Activated CD8-positive, alpha-beta T cell treated with anti-CD3 and anti-CD28 coated beads for 36 hours (primary cell): ENCODE results near the gene CCDC149. TPM values are rescaled to one million over a fixed set of nuclear protein-coding genes. Genes with fewer than 3 reads are reported as not detected.

Experiments
- ATAC-seq: fragments of 200-7000 bp; cut with Tn5 transposase; one replicate; pipeline ENCODE4 v1.10.0; 2021; ENCODE audit warnings: mild to moderate bottlenecking, moderate library complexity
- CTCF ChIA-PET: fragments of 350-600 bp; sonication (Branson Sonifier 250); formaldehyde crosslinking; loops from one replicate; lab custom pipeline; 2021; ENCODE audit warnings: antibody characterized with exemption; lab: Charles Lee
- POLR2A ChIA-PET: fragments of 350-600 bp; sonication (Branson Sonifier 250); formaldehyde crosslinking; loops from one replicate; lab custom pipeline; 2021; ENCODE audit warnings: antibody characterized with exemption; lab: Charles Lee
- DNase-seq: peaks from one replicate; pipeline ENCODE4 v3.0.0-alpha.2; 2020
- H3K27ac Mint-ChIP-seq: one replicate; pipeline ENCODE4 v1.8.0; 2021; ENCODE audit warnings: mild to moderate bottlenecking, mixed read lengths
- H3K27me3 Mint-ChIP-seq: one replicate; pipeline ENCODE4 v1.8.0; 2021; ENCODE audit warnings: mixed read lengths
- H3K36me3 Mint-ChIP-seq: one replicate; pipeline ENCODE4 v1.8.0; 2021; ENCODE audit warnings: low read depth, mixed read lengths
- H3K4me1 Mint-ChIP-seq: one replicate; pipeline ENCODE4 v1.8.0; 2021; ENCODE audit warnings: low read depth, mixed read lengths
- H3K4me3 Mint-ChIP-seq: one replicate; pipeline ENCODE4 v1.8.0; 2021; ENCODE audit warnings: mild to moderate bottlenecking, moderate library complexity, mixed read lengths
- H3K9me3 Mint-ChIP-seq: one replicate; pipeline ENCODE4 v1.8.0; 2021; ENCODE audit warnings: mixed read lengths
- CTCF ChIP-seq: fragments of 200-600 bp; IDR thresholded peaks from one replicate; pipeline ENCODE4 v1.8.0; 2022; ENCODE audit warnings: antibody characterized with exemption, mild to moderate bottlenecking
- intact Hi-C: fragments of 100-400 bp; cut with micrococcal nuclease; formaldehyde crosslinking; loops from one replicate; pipeline ENCODE4 v1.10.0; 2022
- total RNA-seq, 2 experiments: library from RNA; stranded (reverse); gene quantifications; one replicate each; pipeline ENCODE4 v1.2.3, GENCODE V29; 2021

The CCDC149 gene
- total RNA-seq, 2 experiments from 2014 or later = not detected

DNA sequence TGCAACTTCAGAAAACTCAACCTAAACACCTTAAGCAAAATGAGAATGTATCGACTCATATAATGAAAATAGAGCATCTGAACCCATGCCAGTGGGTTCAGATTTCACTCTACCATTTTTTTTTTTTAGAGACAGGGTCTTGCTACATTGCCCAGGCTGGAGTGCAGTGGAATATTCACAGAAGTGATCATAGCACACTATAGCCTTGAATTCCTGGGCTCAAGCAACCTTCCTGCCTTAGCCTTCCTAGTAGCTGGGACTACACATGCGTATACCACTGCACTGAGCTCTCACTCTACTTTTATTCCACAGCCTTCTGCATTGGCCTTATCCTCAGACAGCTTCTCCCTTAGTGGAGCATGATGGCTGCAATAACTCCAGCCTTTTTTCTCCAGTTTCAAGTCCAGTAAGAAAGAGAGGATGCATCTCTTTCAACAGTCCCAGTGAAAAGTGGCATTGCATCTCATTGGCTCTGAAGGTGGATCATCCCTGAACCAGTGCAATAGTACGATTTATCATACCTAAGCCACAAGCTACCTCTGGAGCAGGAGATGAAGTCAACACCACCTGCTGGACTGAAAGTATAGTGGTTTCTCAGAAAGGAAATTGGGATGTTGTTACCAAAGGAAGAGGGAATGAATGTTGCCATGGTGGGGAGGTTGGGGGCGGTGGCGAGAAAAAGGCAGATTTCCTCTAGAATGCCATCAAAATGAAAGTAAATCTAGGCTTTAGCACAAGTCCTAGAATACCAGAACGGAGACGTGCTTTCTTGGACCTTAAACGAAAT lies 119.4 kb downstream of the CCDC149 start:
- peaks cover 3% of the 10 kb centered on the region for H3K9me3 Mint-ChIP-seq
- intact Hi-C loops = no loop called here
- H3K27ac Mint-ChIP-seq = no peak overlapping the region
- ChIA-PET POLR2A (no interaction called here), CTCF (no interaction called here)
- DNase-seq (no peak), ATAC-seq (no peak)
- no peak for TF ChIP-seq CTCF
- H3K36me3 Mint-ChIP-seq = no peaks in the 10 kb centered on the region
- H3K4me3 Mint-ChIP-seq = no peak overlapping the region
- H3K4me1 Mint-ChIP-seq = no peaks in the 10 kb centered on the region
- H3K27me3 Mint-ChIP-seq = peaks cover 11% of the 10 kb centered on the region

DNA sequence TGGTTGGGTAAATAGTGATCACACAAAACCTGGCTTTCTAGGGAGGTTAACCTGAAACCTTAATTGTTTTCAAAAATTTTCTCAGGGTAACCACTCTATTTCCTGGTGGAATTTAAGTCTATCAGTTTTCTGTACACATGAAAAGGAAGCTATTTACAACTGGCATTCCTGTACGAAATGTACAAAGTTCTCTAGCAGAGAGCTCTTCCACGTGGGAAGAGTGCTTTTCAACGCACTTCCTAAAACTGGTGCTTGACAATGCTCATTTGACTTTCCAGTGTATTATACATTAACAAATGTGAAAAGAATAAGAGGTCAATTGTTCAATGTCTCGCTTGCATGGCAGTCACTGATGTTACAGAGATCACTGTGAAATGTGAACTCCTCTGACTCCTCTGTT lies 120.3 kb downstream of the CCDC149 start:
- Mint-ChIP-seq H3K9me3 (peaks cover 3% of the 10 kb centered on the region), H3K4me1 (no peaks in the 10 kb centered on the region), H3K4me3 (no peak overlapping the region), H3K27ac (no peak overlapping the region), H3K36me3 (no peaks in the 10 kb centered on the region), H3K27me3 (peaks cover 3% of the 10 kb centered on the region)
- intact Hi-C loops = no loop called here
- TF ChIP-seq CTCF = no peak
- POLR2A ChIA-PET = no interaction called here
- ATAC-seq (no peak), DNase-seq (no peak)
- CTCF ChIA-PET = no interaction called here

DNA sequence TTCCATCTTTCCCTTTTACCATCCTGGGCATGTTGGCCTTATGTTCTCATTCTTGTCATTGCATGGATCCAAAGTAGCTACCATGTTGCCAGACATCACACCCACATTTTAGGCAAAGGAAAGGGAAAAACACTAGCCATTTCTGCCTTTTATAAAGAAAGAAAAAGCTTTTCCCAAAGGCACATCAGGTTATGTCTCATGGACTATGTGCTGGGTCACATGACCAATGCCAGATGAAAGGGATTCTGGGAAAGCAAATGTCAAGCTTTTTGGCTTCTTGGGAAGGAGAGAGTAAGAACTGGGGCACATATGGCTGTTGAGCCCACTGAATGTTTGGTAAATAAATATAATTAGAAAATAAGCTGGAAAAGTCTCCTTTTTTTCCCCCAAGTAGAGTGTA lies 121.8 kb downstream of the CCDC149 start:
- no peak for ATAC-seq
- H3K4me1 Mint-ChIP-seq = no peaks in the 10 kb centered on the region
- no peak overlapping the region for H3K4me3 Mint-ChIP-seq
- ChIA-PET CTCF (no interaction called here), POLR2A (no interaction called here)
- intact Hi-C loops = no loop called here
- no peak for DNase-seq
- peaks cover 3% of the 10 kb centered on the region for H3K27me3 Mint-ChIP-seq
- no peak for TF ChIP-seq CTCF
- H3K9me3 Mint-ChIP-seq = peaks cover 6% of the 10 kb centered on the region
- no peaks in the 10 kb centered on the region for H3K36me3 Mint-ChIP-seq
- no peak overlapping the region for H3K27ac Mint-ChIP-seq

- intact Hi-C loops = no loop called here
- H3K36me3 Mint-ChIP-seq = no peaks in the 10 kb centered on the region
- DNase-seq (no peak), ATAC-seq (no peak)
- ChIA-PET POLR2A (no interaction called here), CTCF (no interaction called here)
- H3K4me3 Mint-ChIP-seq = no peak overlapping the region
- TF ChIP-seq CTCF = no peak
- no peaks in the 10 kb centered on the region for H3K27me3 Mint-ChIP-seq
- H3K27ac Mint-ChIP-seq = no peak overlapping the region
- peaks cover 3% of the 10 kb centered on the region for H3K9me3 Mint-ChIP-seq
- H3K4me1 Mint-ChIP-seq = no peaks in the 10 kb centered on the region
Observed at GRCh38 chr4:24783506-24783905, 129.3 kb downstream of the CCDC149 start.

GRCh38 chr4:24781999-24782745 lies 130.7 kb downstream of the CCDC149 start:
- DNase-seq (no peak), ATAC-seq (no peak)
- POLR2A ChIA-PET = no interaction called here
- peaks cover 3% of the 10 kb centered on the region for H3K9me3 Mint-ChIP-seq
- no peaks in the 10 kb centered on the region for H3K4me1 Mint-ChIP-seq
- no peak overlapping the region for H3K27ac Mint-ChIP-seq
- TF ChIP-seq CTCF = no peak
- intact Hi-C loops = no loop called here
- no peaks in the 10 kb centered on the region for H3K36me3 Mint-ChIP-seq
- H3K4me3 Mint-ChIP-seq = no peak overlapping the region
- CTCF ChIA-PET = no interaction called here
- H3K27me3 Mint-ChIP-seq = no peaks in the 10 kb centered on the region
